Measurements from ENCODE around the gene TMEM63A.

Gene TMEM63A

DNA sequence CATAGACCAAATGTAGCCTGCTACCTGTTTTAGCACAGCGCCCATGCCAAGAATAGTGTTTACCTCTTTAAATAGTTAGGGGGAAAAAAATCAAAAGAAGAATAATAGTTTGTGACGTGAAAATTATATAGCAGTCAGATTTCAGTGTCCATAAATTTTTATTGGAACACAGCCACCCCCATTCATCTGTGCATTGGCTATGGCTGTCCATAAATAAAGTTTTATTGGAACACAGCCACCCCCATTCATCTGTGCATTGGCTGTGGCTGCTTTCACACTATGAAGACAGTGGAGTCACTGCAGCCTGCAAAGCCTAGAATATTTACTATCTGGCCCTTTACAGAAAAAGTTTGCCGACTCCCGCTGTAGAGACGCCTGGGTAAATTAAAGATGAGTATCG is 51.3 kb downstream of the TMEM63A start:
- H3K9me3 ChIP-seq (ENCODE audit: control insufficient read depth, insufficient read depth, low read length), result no peaks in the 10 kb centered on the region
- H3K36me3 ChIP-seq (ENCODE audit: control insufficient read depth, insufficient read depth, low read length), result peaks cover 13% of the 10 kb centered on the region; the same call in 1 of the 2 replicates
- WGBS (ENCODE audit: insufficient coverage, insufficient read length), result 100% methylated on average over 1 of the region's 6 CpGs
- no peak for DNase-seq (ENCODE audit: low read depth, low spot score)
- no peak overlapping the region for H3K4me3 ChIP-seq (ENCODE audit: low read length)
- no peaks in the 10 kb centered on the region for H3K27me3 ChIP-seq (ENCODE audit: control insufficient read depth, insufficient read depth, low read length)
- peaks cover 2% of the 10 kb centered on the region; the same call in 1 of the 2 replicates for H3K4me1 ChIP-seq (ENCODE audit: control insufficient read depth, insufficient read depth, low read length)
- H3K27ac ChIP-seq (ENCODE audit: low read length), result no peak overlapping the region

DNA sequence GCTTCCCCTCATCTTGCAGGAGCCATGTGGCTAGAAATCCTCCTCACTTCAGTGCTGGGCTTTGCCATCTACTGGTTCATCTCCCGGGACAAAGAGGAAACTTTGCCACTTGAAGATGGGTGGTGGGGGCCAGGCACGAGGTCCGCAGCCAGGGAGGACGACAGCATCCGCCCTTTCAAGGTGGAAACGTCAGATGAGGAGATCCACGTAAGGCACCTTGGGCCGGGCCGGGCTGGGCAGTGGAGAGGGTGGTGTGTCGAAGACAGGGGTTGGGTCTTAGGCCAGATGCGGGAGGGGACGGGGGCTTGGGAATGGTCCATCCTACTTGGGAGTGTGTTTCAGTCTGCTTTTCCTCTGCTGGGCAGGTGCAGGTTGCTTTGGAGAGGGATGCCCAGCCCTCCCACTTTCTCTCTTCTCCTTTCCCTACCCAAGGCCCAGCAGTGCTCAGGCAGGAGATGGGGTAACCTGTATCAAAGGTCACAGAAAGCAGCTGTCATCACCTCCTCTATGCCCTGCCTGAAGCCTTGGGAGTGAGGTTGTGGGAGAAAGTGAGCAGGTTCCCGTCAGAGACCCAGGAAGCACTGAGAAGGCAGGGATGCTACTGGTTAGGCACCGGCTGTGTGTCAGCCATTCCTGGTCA is 53.4 kb downstream of the TMEM63A start:
- Histone ChIP-seq H3K4me3 (ENCODE audit: low read length) (no peak overlapping the region), H3K4me1 (ENCODE audit: control insufficient read depth, insufficient read depth, low read length) (peaks cover 8% of the 10 kb centered on the region), H3K36me3 (ENCODE audit: control insufficient read depth, insufficient read depth, low read length) (peaks cover 13% of the 10 kb centered on the region; the same call in 1 of the 2 replicates), H3K27me3 (ENCODE audit: control insufficient read depth, insufficient read depth, low read length) (no peaks in the 10 kb centered on the region), H3K27ac (ENCODE audit: low read length) (no peak overlapping the region), H3K9me3 (ENCODE audit: control insufficient read depth, insufficient read depth, low read length) (no peaks in the 10 kb centered on the region)
- no CpG with 5 or more reads among the region's 14 CpGs for WGBS (ENCODE audit: insufficient coverage, insufficient read length)
- DNase-seq (ENCODE audit: low read depth, low spot score), result no peak

DNA sequence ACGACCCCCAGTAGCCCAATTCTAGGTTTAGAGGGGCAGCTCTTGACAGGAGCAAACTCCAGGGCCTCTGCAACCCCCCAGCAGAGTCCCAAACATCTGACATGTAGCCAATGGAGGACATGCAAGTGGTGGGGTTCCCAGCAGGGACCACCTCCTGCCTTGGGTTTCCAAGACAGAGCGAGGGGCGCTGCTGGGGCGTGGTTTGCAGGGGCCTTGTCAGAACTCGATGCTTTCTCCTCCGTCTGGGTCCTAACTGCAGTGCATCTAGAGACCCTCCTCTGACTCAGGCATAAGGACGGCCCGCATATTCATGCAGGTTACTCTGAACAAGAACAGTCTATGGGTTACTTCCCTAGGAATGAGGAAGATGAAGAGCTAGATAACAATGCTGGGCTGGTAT is 55.1 kb downstream of the TMEM63A start:
- Histone ChIP-seq H3K36me3 (ENCODE audit: control insufficient read depth, insufficient read depth, low read length) (peaks cover 11% of the 10 kb centered on the region; the same call in 1 of the 2 replicates), H3K4me1 (ENCODE audit: control insufficient read depth, insufficient read depth, low read length) (peaks cover 12% of the 10 kb centered on the region), H3K9me3 (ENCODE audit: control insufficient read depth, insufficient read depth, low read length) (no peaks in the 10 kb centered on the region), H3K27me3 (ENCODE audit: control insufficient read depth, insufficient read depth, low read length) (no peaks in the 10 kb centered on the region), H3K27ac (ENCODE audit: low read length) (no peak overlapping the region), H3K4me3 (ENCODE audit: low read length) (no peak overlapping the region; the same call in 1 of the 2 replicates)
- DNase-seq (ENCODE audit: low read depth, low spot score), result no peak
- WGBS (ENCODE audit: insufficient coverage, insufficient read length), result no CpG with 5 or more reads among the region's 8 CpGs

DNA sequence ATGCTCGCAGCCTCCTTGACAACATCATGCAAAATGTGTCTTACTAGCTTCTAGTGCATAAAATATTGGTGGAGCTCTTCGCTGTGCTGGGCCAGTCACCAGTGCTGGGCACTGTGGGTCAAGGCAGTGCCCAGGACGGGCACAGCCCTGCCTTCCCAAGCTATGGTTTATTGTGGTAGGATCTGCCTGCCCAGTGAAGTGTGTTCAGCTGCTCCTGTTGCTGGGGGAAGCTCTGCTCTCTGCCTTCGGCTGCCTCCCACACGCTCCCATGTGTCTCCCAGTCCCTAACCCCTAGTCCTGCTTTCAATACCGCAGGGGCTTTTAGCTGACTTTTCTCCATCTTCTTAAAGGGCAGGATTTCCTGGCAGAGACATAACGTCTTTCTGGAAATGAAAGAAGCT is 56.6 kb downstream of the TMEM63A start:
- no CpG with 5 or more reads among the region's 7 CpGs for WGBS (ENCODE audit: insufficient coverage, insufficient read length)
- Histone ChIP-seq H3K9me3 (ENCODE audit: control insufficient read depth, insufficient read depth, low read length) (no peaks in the 10 kb centered on the region), H3K4me1 (ENCODE audit: control insufficient read depth, insufficient read depth, low read length) (peaks cover 12% of the 10 kb centered on the region), H3K4me3 (ENCODE audit: low read length) (no peak overlapping the region), H3K27ac (ENCODE audit: low read length) (no peak overlapping the region), H3K36me3 (ENCODE audit: control insufficient read depth, insufficient read depth, low read length) (peaks cover 6% of the 10 kb centered on the region; the same call in 1 of the 2 replicates), H3K27me3 (ENCODE audit: control insufficient read depth, insufficient read depth, low read length) (no peaks in the 10 kb centered on the region)
- DNase-seq (ENCODE audit: low read depth, low spot score), result no peak

DNA sequence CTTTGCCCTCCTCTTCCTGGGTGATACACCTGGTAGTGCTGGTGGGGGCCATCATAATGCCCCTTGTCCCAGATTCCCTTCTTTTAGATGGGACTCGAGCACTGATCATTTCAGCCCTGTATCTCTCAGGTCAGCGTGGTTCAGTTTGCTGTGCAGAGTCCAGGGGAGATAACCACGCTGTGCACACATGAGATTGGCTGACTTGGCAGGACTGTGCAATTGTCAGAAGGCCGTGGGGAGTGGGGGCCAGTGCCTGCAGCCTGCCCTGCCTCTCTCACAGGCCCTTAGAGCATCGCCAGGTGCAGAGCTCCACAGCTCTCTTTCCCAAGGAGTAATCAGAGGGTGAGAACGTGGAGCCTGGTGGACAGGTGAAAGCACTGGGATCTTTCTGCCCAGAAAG is 57.1 kb downstream of the TMEM63A start:
- H3K9me3 ChIP-seq (ENCODE audit: control insufficient read depth, insufficient read depth, low read length), result no peaks in the 10 kb centered on the region
- H3K4me3 ChIP-seq (ENCODE audit: low read length), result no peak overlapping the region
- H3K36me3 ChIP-seq (ENCODE audit: control insufficient read depth, insufficient read depth, low read length), result peaks cover 6% of the 10 kb centered on the region; the same call in 1 of the 2 replicates
- H3K27ac ChIP-seq (ENCODE audit: low read length), result no peak overlapping the region
- H3K4me1 ChIP-seq (ENCODE audit: control insufficient read depth, insufficient read depth, low read length), result peaks cover 12% of the 10 kb centered on the region
- WGBS (ENCODE audit: insufficient coverage, insufficient read length), result no CpG with 5 or more reads among the region's 6 CpGs
- DNase-seq (ENCODE audit: low read depth, low spot score), result no peak
- no peaks in the 10 kb centered on the region for H3K27me3 ChIP-seq (ENCODE audit: control insufficient read depth, insufficient read depth, low read length)

DNA sequence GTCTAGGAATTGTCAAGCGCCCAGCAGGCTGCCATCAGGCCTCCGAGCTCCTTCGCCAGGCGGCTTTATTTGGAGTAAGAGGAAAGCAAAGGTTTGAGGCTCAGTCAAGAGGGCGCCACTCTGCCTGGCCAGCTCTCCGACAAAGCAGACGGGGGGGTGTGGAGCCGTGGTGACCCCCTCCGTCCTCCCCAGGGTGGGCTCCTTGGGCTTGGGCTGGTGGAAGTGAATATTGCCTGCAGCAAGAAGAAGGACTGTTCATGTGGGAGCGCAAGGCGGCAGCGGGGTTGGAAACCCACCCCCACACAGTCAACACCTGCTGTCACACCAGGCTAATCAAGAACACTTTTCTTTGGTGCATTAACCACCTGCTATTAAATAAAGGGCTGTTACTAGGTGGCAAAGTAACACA is 57.6 kb downstream of the TMEM63A start:
- H3K9me3 ChIP-seq (ENCODE audit: control insufficient read depth, insufficient read depth, low read length), result no peaks in the 10 kb centered on the region
- peaks cover 12% of the 10 kb centered on the region for H3K4me1 ChIP-seq (ENCODE audit: control insufficient read depth, insufficient read depth, low read length)
- DNase-seq (ENCODE audit: low read depth, low spot score), result no peak
- WGBS (ENCODE audit: insufficient coverage, insufficient read length), result no CpG with 5 or more reads among the region's 12 CpGs
- no peaks in the 10 kb centered on the region for H3K27me3 ChIP-seq (ENCODE audit: control insufficient read depth, insufficient read depth, low read length)
- no peak overlapping the region for H3K27ac ChIP-seq (ENCODE audit: low read length)
- H3K4me3 ChIP-seq (ENCODE audit: low read length), result no peak overlapping the region
- peaks cover 5% of the 10 kb centered on the region; the same call in 1 of the 2 replicates for H3K36me3 ChIP-seq (ENCODE audit: control insufficient read depth, insufficient read depth, low read length)

DNA sequence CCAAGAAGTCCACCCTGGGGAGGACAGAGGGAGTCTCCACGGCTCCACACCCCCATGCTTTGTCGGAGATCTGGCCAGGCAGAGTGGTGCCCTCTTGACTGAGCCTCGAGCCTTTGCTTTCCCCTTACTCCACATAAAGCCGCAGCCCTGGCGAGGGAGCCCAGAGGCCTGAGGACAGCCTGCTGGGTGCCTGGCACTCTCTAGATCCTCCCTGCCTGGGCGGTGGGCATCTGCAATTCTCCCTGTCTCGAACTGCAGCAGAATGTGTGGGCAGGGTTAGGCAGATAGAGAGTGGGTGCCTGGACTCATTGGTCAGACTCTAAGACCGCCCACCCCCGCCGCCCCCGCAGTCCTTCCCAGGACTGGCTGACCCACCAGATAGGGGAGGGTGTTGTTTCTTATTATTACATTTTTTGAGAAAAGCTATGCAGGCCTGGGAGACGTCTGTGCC is 58.3 kb downstream of the TMEM63A start:
- peaks cover 12% of the 10 kb centered on the region for H3K4me1 ChIP-seq (ENCODE audit: control insufficient read depth, insufficient read depth, low read length)
- H3K36me3 ChIP-seq (ENCODE audit: control insufficient read depth, insufficient read depth, low read length), result no peaks in the 10 kb centered on the region
- no peaks in the 10 kb centered on the region for H3K27me3 ChIP-seq (ENCODE audit: control insufficient read depth, insufficient read depth, low read length)
- no CpG with 5 or more reads among the region's 12 CpGs for WGBS (ENCODE audit: insufficient coverage, insufficient read length)
- H3K4me3 ChIP-seq (ENCODE audit: low read length), result no peak overlapping the region
- no peaks in the 10 kb centered on the region for H3K9me3 ChIP-seq (ENCODE audit: control insufficient read depth, insufficient read depth, low read length)
- no peak for DNase-seq (ENCODE audit: low read depth, low spot score)
- H3K27ac ChIP-seq (ENCODE audit: low read length), result no peak overlapping the region

DNA sequence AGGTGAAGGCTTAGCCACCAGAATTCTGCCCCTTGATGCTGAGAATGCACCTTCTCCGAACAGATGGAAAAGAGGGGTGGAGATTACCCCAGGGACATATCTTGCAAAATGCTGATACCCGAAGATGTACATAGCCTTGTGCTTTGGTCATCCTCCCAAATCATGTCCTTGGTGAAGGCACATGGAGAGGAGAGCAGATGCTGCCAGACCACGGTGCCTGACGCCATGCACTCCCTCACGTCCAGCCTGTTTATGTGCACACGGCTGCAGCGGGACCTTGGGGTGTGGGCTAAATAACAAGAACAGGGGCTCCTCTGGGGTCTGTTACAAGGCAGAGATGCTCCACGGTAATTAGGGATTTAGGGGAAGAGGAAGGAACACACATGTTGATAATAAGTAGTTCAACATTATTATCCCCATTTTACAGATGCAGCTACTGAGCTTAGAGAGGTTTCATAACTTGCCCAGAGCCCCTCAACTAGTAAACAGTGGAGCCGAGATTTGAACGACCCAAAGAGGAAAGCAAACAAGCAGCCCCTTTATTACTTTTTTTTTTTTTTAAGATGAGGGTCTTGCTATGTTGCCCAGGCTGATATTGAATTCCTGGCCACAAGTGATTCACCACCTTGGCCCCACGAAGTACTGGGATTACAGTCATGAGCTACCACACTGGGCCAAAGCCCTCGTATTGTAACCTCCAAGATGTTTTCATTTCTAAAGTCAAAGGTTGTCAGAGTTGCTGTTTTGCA is 59.4 kb downstream of the TMEM63A start:
- no peak for DNase-seq (ENCODE audit: low read depth, low spot score)
- no CpG with 5 or more reads among the region's 12 CpGs for WGBS (ENCODE audit: insufficient coverage, insufficient read length)
- no peaks in the 10 kb centered on the region for H3K9me3 ChIP-seq (ENCODE audit: control insufficient read depth, insufficient read depth, low read length)
- no peaks in the 10 kb centered on the region for H3K27me3 ChIP-seq (ENCODE audit: control insufficient read depth, insufficient read depth, low read length)
- no peak overlapping the region for H3K4me3 ChIP-seq (ENCODE audit: low read length)
- H3K27ac ChIP-seq (ENCODE audit: low read length), result no peak overlapping the region
- H3K36me3 ChIP-seq (ENCODE audit: control insufficient read depth, insufficient read depth, low read length), result no peaks in the 10 kb centered on the region
- H3K4me1 ChIP-seq (ENCODE audit: control insufficient read depth, insufficient read depth, low read length), result peaks cover 15% of the 10 kb centered on the region

DNA sequence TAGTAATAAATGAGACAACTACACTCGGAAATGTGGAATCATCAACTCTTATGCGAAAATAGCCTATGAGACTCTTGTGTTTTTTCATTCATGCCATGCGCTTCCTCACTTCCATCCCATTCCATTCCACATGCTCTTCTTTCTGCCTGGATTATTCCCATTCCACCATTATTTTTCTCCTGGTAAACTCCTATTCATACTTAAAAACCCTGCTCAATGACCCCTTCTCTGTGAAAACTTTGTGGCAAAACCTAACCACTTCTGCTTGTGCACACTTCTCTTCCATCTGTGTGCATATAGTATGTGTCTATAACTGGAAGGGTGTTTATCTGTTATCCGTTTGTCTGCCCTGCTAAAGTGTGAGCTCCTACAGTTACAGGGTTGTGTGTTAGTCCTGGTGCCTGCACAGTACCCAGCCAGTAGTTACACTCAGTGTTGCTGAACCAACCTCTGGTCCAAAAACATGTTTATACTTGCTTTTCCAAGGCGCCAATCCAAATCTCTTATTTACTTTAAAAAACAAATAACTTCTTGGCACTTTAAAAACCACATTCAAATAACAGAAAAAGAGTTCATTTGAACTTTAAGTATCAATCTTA is 61.6 kb downstream of the TMEM63A start:
- WGBS (ENCODE audit: insufficient coverage, insufficient read length), result 100% methylated on average over 1 of the region's 5 CpGs
- Histone ChIP-seq H3K27me3 (ENCODE audit: control insufficient read depth, insufficient read depth, low read length) (no peaks in the 10 kb centered on the region), H3K9me3 (ENCODE audit: control insufficient read depth, insufficient read depth, low read length) (no peaks in the 10 kb centered on the region), H3K36me3 (ENCODE audit: control insufficient read depth, insufficient read depth, low read length) (no peaks in the 10 kb centered on the region), H3K27ac (ENCODE audit: low read length) (no peak overlapping the region), H3K4me1 (ENCODE audit: control insufficient read depth, insufficient read depth, low read length) (peaks cover 22% of the 10 kb centered on the region), H3K4me3 (ENCODE audit: low read length) (no peak overlapping the region)
- DNase-seq (ENCODE audit: low read depth, low spot score), result no peak

DNA sequence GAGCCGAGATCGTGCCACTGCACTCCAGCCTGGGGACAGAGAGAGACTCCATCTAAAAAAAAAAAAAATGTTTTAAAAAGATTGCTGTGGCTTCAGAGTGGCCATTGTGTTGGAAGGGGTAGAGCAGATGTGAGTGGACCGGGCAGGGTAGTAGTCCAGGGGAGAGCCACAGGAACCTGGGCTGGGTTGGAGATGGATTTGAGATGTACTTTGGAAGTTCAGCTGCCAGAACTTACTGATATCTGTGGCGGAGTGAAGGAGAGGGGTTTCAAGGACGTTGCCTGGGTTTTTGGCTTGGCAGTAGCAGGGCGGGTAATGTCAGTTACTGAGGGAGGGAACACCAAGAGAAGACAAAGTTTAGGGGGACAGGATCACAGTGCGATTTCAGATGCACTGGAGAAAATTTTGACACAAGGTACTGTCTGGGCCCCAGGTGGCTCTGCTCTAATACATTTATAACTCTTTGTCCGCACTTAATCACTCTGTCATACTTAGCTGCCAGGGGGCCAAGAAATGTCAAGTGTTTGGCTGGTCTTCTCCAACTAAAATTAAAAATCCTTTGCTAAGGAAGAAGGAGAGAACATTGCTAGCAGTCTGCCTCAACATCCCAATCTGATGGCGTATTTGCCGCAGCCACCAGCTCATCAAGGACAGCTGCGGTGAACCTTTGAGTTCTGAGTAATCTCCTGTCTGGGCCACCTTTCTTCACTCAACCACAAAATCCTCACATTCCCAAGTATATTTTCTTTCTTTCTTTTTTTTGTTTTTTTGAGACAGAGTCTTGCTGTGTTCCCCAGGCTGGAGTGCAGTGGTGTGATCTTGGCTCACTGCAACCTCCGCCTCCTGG is 62.6 kb downstream of the TMEM63A start:
- Histone ChIP-seq H3K36me3 (ENCODE audit: control insufficient read depth, insufficient read depth, low read length) (no peaks in the 10 kb centered on the region), H3K27me3 (ENCODE audit: control insufficient read depth, insufficient read depth, low read length) (no peaks in the 10 kb centered on the region), H3K27ac (ENCODE audit: low read length) (no peak overlapping the region), H3K4me3 (ENCODE audit: low read length) (no peak overlapping the region), H3K9me3 (ENCODE audit: control insufficient read depth, insufficient read depth, low read length) (no peaks in the 10 kb centered on the region), H3K4me1 (ENCODE audit: control insufficient read depth, insufficient read depth, low read length) (peaks cover 21% of the 10 kb centered on the region)
- no CpG with 5 or more reads among the region's 12 CpGs for WGBS (ENCODE audit: insufficient coverage, insufficient read length)
- no peak for DNase-seq (ENCODE audit: low read depth, low spot score)
